ENCODE data around the gene NCCRP1. TPM values are rescaled to one million over a fixed set of nuclear protein-coding genes. Genes with fewer than 3 reads are reported as not detected.
A peak's percentile ranks its signal among the peaks of the same experiment; 100 is the strongest.

NCCRP1 gene
- total RNA-seq, 4 donors from 2014 or later, result not detected

DNA sequence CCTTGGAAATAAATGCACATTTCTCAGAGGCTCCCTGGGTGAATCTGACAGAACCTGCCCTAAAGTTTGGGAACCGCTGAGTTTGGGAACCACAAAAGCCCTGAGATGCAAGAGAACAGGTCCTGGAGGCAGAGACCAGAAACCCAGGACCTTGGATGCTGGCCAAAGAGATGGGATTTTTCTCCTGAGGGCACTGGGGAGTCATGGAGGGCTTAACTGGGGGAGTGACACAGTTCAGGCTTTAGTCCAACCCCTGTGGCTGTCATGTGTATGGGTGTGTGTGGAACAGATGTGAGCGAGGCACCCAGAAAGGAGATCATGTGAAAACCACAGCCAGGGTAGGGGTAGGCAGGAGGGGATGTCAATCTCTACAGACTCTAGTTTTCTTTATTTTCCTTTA lies 3.9 kb upstream of the NCCRP1 start:
- no peaks in the 10 kb centered on the region for H3K9me3 ChIP-seq
- peaks cover 0 to 37% of the 10 kb centered on the region in 2 donors for H3K27me3 ChIP-seq
- no peak overlapping the region for H3K4me3 ChIP-seq
- no peak for DNase-seq (ENCODE audit: low spot score in 2 of 2)
- no peak for TF ChIP-seq POLR2A (IDR thresholded peaks at IDR 0.05)
- no peak for TF ChIP-seq EP300 (IDR thresholded peaks at IDR 0.05)
- TF ChIP-seq, protein P1, sequence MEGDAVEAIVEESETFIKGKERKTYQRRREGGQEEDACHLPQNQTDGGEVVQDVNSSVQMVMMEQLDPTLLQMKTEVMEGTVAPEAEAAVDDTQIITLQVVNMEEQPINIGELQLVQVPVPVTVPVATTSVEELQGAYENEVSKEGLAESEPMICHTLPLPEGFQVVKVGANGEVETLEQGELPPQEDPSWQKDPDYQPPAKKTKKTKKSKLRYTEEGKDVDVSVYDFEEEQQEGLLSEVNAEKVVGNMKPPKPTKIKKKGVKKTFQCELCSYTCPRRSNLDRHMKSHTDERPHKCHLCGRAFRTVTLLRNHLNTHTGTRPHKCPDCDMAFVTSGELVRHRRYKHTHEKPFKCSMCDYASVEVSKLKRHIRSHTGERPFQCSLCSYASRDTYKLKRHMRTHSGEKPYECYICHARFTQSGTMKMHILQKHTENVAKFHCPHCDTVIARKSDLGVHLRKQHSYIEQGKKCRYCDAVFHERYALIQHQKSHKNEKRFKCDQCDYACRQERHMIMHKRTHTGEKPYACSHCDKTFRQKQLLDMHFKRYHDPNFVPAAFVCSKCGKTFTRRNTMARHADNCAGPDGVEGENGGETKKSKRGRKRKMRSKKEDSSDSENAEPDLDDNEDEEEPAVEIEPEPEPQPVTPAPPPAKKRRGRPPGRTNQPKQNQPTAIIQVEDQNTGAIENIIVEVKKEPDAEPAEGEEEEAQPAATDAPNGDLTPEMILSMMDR (IDR thresholded peaks at IDR 0.05), result no peak
- no peaks in the 10 kb centered on the region for H3K36me3 ChIP-seq
- 73 to 86% methylated on average over 2 of the region's 2 CpGs for WGBS, 2 donors
- no peak overlapping the region for H3K27ac ChIP-seq
- H3K4me1 ChIP-seq, result peaks cover 0 to 11% (median 2%) of the 10 kb centered on the region in 4 donors

DNA sequence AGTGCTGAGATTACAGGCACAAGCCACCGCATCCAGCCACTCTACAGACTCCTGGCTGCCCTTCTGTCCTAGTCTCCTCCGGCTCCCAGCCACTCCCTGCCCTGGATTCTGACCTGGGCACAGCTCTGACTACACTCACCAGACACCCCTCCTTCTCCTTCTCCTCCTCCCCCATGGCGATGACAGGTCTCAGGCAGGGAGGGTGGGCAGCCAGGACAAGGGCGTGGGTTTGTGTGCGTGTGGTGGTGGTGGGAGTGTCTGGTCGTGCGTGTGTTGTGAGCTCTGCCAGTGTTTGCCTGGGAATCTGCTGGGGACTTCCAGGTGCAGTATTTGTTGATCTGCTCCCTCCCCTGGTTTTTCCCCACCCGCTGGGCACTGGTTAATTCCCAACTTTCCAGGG lies 3.0 kb upstream of the NCCRP1 start:
- Histone ChIP-seq H3K4me1 (peaks cover 0 to 11% (median 2%) of the 10 kb centered on the region in 4 donors), H3K36me3 (no peaks in the 10 kb centered on the region), H3K27ac (no peak overlapping the region), H3K9me3 (no peaks in the 10 kb centered on the region), H3K27me3 (peaks cover 0 to 47% of the 10 kb centered on the region in 2 donors), H3K4me3 (no peak overlapping the region)
- no peak for DNase-seq (ENCODE audit: low spot score in 2 of 2)
- 20 to 38% methylated on average over 8 of the region's 8 CpGs for WGBS, 2 donors
- TF ChIP-seq, protein P1 (IDR thresholded peaks at IDR 0.05), result no peak
- TF ChIP-seq EP300 (IDR thresholded peaks at IDR 0.05), result peak in 1 of 2 donors; percentile 29

DNA sequence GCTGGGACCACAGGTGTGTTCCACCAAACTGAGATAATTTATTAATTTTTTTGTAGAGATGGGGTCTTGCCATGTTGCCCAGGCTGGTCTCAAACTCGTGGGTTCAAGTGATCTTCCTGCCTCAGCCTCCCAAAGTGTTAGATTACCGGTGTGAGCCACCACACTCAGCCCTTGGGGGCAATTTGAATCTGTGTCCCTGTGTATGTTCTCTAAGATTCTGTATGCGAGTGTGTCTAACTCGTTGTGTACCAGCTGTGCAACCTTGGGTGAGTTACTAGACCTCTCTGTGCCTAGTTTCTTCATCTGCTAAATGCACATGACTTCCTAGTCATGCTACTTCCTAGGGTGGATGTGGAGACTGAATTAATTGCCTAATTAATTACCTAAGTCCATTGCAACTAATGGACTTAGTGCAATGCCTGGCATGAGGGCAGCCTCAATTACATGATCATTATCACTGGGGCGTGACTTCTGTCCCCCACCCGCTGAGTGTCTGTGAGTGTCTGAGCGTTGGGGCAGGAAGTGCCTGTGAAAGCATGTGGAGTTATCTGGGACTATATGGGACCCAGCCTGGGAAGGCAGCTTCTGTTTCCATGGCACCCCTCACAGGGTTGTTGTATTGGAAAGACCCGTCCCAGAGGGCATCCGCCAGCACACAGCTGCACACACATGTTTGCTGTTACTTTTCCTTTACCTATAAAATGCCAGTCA lies 1.8 kb upstream of the NCCRP1 start:
- H3K9me3 ChIP-seq, result no peaks in the 10 kb centered on the region
- H3K27ac ChIP-seq, result no peak overlapping the region
- WGBS, 2 donors, result 47 to 49% methylated on average over 9 of the region's 9 CpGs
- no peak for TF ChIP-seq EP300 (IDR thresholded peaks at IDR 0.05)
- no peak for TF ChIP-seq POLR2A (IDR thresholded peaks at IDR 0.05)
- TF ChIP-seq, protein P1 (IDR thresholded peaks at IDR 0.05), result no peak
- no peak overlapping the region for H3K4me3 ChIP-seq
- H3K36me3 ChIP-seq, result no peaks in the 10 kb centered on the region
- peaks cover 0 to 11% (median 2%) of the 10 kb centered on the region in 4 donors for H3K4me1 ChIP-seq
- peaks cover 0 to 58% of the 10 kb centered on the region in 2 donors for H3K27me3 ChIP-seq
- DNase-seq (ENCODE audit: low spot score in 2 of 2), result no peak

DNA sequence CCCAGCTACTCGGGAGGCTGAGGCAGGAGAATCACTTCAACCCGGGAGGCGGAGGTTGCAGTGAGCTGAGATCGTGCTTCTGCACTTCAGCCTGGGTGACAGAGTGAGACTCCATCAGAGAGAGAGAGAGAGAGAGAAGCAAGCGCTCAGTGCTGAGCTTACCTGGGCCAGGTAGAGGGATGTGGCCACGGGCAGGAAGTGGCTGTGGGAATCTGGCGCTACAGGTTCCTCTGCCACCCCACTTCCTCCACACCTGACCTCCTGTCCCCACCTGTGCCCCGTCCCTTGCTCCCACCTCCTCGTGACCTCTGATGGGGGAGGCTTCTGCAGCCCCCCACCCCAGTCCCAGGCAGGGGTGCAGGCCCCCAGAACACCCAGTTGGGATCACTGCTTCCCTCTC lies 1.0 kb upstream of the NCCRP1 start:
- peaks cover 0 to 66% of the 10 kb centered on the region in 2 donors for H3K27me3 ChIP-seq

DNA sequence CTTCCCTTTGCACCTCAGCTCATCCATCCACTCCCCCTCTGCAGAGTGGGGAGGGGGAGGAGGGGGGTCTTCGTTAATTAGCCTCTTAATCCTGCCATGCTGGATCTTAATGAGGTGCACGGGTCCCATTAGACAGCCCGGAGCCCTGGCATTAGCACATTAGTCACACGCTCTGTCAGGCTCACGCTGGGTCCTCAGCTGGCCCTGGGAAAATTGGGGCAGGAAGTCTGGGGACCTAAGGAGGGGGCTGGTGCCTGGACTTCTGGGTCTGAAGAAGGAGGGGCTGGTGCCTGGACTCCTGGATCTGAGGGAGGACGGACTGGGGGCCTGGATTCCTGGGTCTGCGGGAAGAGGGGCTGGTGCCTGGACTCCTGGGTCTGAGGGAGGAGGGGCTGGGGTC lies 444 bp upstream of the NCCRP1 start:
- 12 to 16% methylated on average over 7 of the region's 7 CpGs for WGBS, 2 donors
- no peak for DNase-seq (ENCODE audit: low spot score in 2 of 2)
- H3K9me3 ChIP-seq, result no peaks in the 10 kb centered on the region
- peaks cover 0 to 11% (median 2%) of the 10 kb centered on the region in 4 donors for H3K4me1 ChIP-seq
- no peak overlapping the region for H3K27ac ChIP-seq
- TF ChIP-seq EP300 (IDR thresholded peaks at IDR 0.05), result no peak
- TF ChIP-seq POLR2A (IDR thresholded peaks at IDR 0.05), result no peak
- TF ChIP-seq, protein P1 (IDR thresholded peaks at IDR 0.05), result no peak
- H3K27me3 ChIP-seq, result peaks cover 0 to 71% of the 10 kb centered on the region in 2 donors
- no peak overlapping the region for H3K4me3 ChIP-seq
- no peaks in the 10 kb centered on the region for H3K36me3 ChIP-seq

More for the DNA sequence above, 1.0 kb upstream of the NCCRP1 start:
- peaks cover 0 to 11% (median 2%) of the 10 kb centered on the region in 4 donors for H3K4me1 ChIP-seq
- no peak overlapping the region for H3K4me3 ChIP-seq
- no peak for TF ChIP-seq EP300 (IDR thresholded peaks at IDR 0.05)
- TF ChIP-seq POLR2A (IDR thresholded peaks at IDR 0.05), result no peak
- TF ChIP-seq, protein P1 (IDR thresholded peaks at IDR 0.05), result no peak
- DNase-seq (ENCODE audit: low spot score in 2 of 2), result no peak
- no peaks in the 10 kb centered on the region for H3K36me3 ChIP-seq
- WGBS, 2 donors, result 52 to 59% methylated on average over 9 of the region's 9 CpGs
- H3K9me3 ChIP-seq, result no peaks in the 10 kb centered on the region
- no peak overlapping the region for H3K27ac ChIP-seq
